Spleen (tissue), 11 donors: ENCODE data around the gene SH2D3C. TPM values are rescaled to one million over a fixed set of nuclear protein-coding genes. Genes with fewer than 3 reads are reported as not detected.
A peak's percentile ranks its signal among the peaks of the same experiment; 100 is the strongest.

Experiments
- DNase-seq: peaks from one replicate; pipeline ENCODE4 v3.0.0-alpha.2; 2020
- H3K27ac ChIP-seq, 8 donors: fragments of 200-600 bp; sonication (generic) in 7 of 8; 1 replicate in 4 of 8; 2 replicates in 4 of 8; pipeline versions ENCODE4 v1.5.0 to v1.8.0; 2016 to 2021; ENCODE audit warnings: inconsistent platforms in 4 of 8, mild to moderate bottlenecking in 4 of 8, moderate library complexity in 1 of 8
- H3K27me3 ChIP-seq, 7 donors: fragments of 200-600 bp; sonication (generic) in 6 of 7; replicated peaks in 1 of 7; 1 replicate in 4 of 7; 2 replicates in 3 of 7; pipeline versions ENCODE4 v1.5.0 to v1.8.0; 2016 to 2021; ENCODE audit warnings: inconsistent platforms in 3 of 7, mild to moderate bottlenecking in 1 of 7
- H3K36me3 ChIP-seq, 6 donors: fragments of 200-600 bp; sonication (generic) in 5 of 6; 1 replicate in 4 of 6; 2 replicates in 2 of 6; pipeline versions ENCODE4 v1.5.0 to v1.8.0; 2016 to 2021; ENCODE audit warnings: inconsistent platforms in 2 of 6
- H3K4me1 ChIP-seq, 6 donors: fragments of 200-600 bp; sonication (generic) in 5 of 6; 1 replicate in 3 of 6; 2 replicates in 3 of 6; pipeline versions ENCODE4 v1.5.0 to v1.8.0; 2016 to 2021; ENCODE audit warnings: inconsistent platforms in 3 of 6
- H3K4me3 ChIP-seq, 8 donors: fragments of 200-600 bp; sonication (generic) in 7 of 8; 1 replicate in 4 of 8; 2 replicates in 4 of 8; pipeline versions ENCODE4 v1.5.0 to v1.8.0; 2016 to 2021; ENCODE audit warnings: inconsistent platforms in 4 of 8, mild to moderate bottlenecking in 4 of 8, moderate library complexity in 2 of 8
- H3K9me3 ChIP-seq, 8 donors: fragments of 200-600 bp; sonication (generic) in 7 of 8; 1 replicate in 4 of 8; 2 replicates in 4 of 8; pipeline versions ENCODE4 v1.5.0 to v1.8.0; 2016 to 2021; ENCODE audit warnings: inconsistent platforms in 4 of 8
- CTCF ChIP-seq, 11 experiments: fragments of 200-600 bp in 7 of 11; fragments of 450-650 bp in 4 of 11; sonication (generic) in 4 of 11; IDR thresholded peaks in 8 of 11; conservative IDR thresholded peaks in 3 of 11; 1 replicate in 7 of 11; 2 replicates in 4 of 11; pipeline versions ENCODE4 v1.4.0 to v1.8.0; 2016 to 2021; ENCODE audit warnings: antibody characterized with exemption in 11 of 11, inconsistent platforms in 4 of 11, mild to moderate bottlenecking in 1 of 11
- POLR2A ChIP-seq, 3 donors: fragments of 450-650 bp; IDR thresholded peaks; one replicate each; pipeline ENCODE4 v1.5.1; 2017; ENCODE audit warnings: antibody characterized with exemption in 3 of 3, mild to moderate bottlenecking in 1 of 3
- POLR2AphosphoS5 ChIP-seq, 3 donors: sonication (generic); formaldehyde crosslinking; IDR thresholded peaks; one replicate each; pipeline ENCODE4 v1.5.1; 2017; ENCODE audit warnings: antibody characterized with exemption in 3 of 3
- WGBS, 5 donors: extraction: QIAGEN DNeasy Blood & Tissue Kit in 3 of 5; methylation state at CpG; one replicate each; pipeline versions ENCODE4 v1.1.5 to v1.1.7; 2013 to 2018; 5-methylcytosine and 5-hydroxymethylcytosine counted together
- intact Hi-C: fragments of 100-400 bp; cut with DNase I; formaldehyde crosslinking; loops from one replicate; pipeline ENCODE4 v1.15.0; 2023; ENCODE audit warnings: low total_unique reads
- polyA plus RNA-seq, 3 donors: library from polyadenylated mRNA; stranded (reverse); fragments of 200-250 nt; gene quantifications; one replicate each; pipeline ENCODE4 v1.2.1, GENCODE V29; 2013
- total RNA-seq, 7 donors: library from RNA; depleted of rRNA in 3 of 7; stranded (reverse); fragments of >200 nt in 3 of 7; fragmentation: NEBNext Ultra II Directional in 4 of 7; extraction: Animal tissue kit (Norgen Biotek cat#: 25700) in 4 of 7; gene quantifications; one replicate each; pipeline versions ENCODE4 v1.1.0 to v1.2.1, GENCODE V29; 2016 to 2021
- donor health status: healthy with polysubstance abuse.
- donor health status: DM: no; HTN: no; CAD: no; lungs with moderate emphysema.
- donor health status: DM: no; HTN: no; CAD: no.
- donor health status: Bipolar disorder and iron deficiency.
- donor health status: healthy.
- donor health status: DM: no; HTN: no; CAD: no.
- donor health status: DM: yes; HTN: yes; CAD: no.

The SH2D3C gene
- total and polyA plus RNA-seq, 10 donors, result 27.0 to 85.4 (median 50.9) TPM

- WGBS, 5 donors, result 41 to 50% (median 43%) methylated on average over 15 of the region's 15 CpGs
- Histone ChIP-seq H3K36me3 (peaks cover 0 to 61% (median 44%) of the 10 kb centered on the region in 6 donors), H3K27me3 (no peaks in the 10 kb centered on the region), H3K9me3 (no peaks in the 10 kb centered on the region), H3K4me3 (peak overlapping the region in 5 of 8 donors; percentile 78 to 97 (median 87)), H3K27ac (peak overlapping the region; percentile 93 to 99 (median 96)), H3K4me1 (peaks cover 17 to 69% (median 49%) of the 10 kb centered on the region in 6 donors)
- intact Hi-C loops, result loop anchor here (5.0 kb wide), 2 partner anchors 47 to 187 kb away; no protein-coding TSS in a partner anchor
- DNase-seq, result no peak
- TF ChIP-seq POLR2A (IDR thresholded peaks at IDR 0.05), result no peak
- no peak for TF ChIP-seq CTCF (IDR thresholded peaks at IDR 0.05 in 8 of 11, conservative IDR thresholded peaks at IDR 0.05 in 3 of 11)
- no peak for TF ChIP-seq POLR2AphosphoS5 (IDR thresholded peaks at IDR 0.05)
These were observed 42.8 kb downstream of the SH2D3C start for GRCh38 chr9:127735530-127736185.

- intact Hi-C loops, result loop anchor here (5.0 kb wide), 3 partner anchors 47 to 187 kb away; no protein-coding TSS in a partner anchor
- WGBS, 5 donors, result 0 to 1% (median 0%) methylated on average over 28 to 76 of the region's 76 CpGs
- DNase-seq, result peak; percentile 99
These were observed 43.5 kb downstream of the SH2D3C start, which contains the start of gene TOR2A for GRCh38 chr9:127734747-127735529. TOR2A (minus strand) TSS chr9:127735294; CDS start chr9:127735270, 24 bp downstream.

GRCh38 chr9:127734247-127734746, 44.2 kb downstream of the SH2D3C start:
- 49 to 72% (median 62%) methylated on average over 20 to 22 of the region's 22 CpGs for WGBS, 5 donors
- DNase-seq, result peak; percentile 89
- peak overlapping the region; percentile 58 to 97 (median 84) for H3K4me3 ChIP-seq
- intact Hi-C loops, result loop anchor here (5.0 kb wide), 1 partner anchor 142 kb away; no protein-coding TSS in a partner anchor
- H3K4me1 ChIP-seq, result peaks cover 17 to 67% (median 51%) of the 10 kb centered on the region in 6 donors
- H3K27ac ChIP-seq, result peak overlapping the region; percentile 93 to 99 (median 96)
- no peaks in the 10 kb centered on the region for H3K9me3 ChIP-seq
- TF ChIP-seq POLR2AphosphoS5 (IDR thresholded peaks at IDR 0.05) (no peak), POLR2A (IDR thresholded peaks at IDR 0.05) (no peak), CTCF (IDR thresholded peaks at IDR 0.05 in 8 of 11, conservative IDR thresholded peaks at IDR 0.05 in 3 of 11) (no peak)
- H3K27me3 ChIP-seq, result no peaks in the 10 kb centered on the region
- peaks cover 0 to 54% (median 31%) of the 10 kb centered on the region in 6 donors for H3K36me3 ChIP-seq

More at GRCh38 chr9:127734747-127735529, 43.5 kb downstream of the SH2D3C start, which contains the start of gene TOR2A:
- H3K9me3 ChIP-seq, result no peaks in the 10 kb centered on the region
- H3K36me3 ChIP-seq, result peaks cover 0 to 60% (median 37%) of the 10 kb centered on the region in 6 donors
- H3K27ac ChIP-seq, result peak within 1 kb of the TSS; percentile 93 to 99 (median 96)
- H3K27me3 ChIP-seq, result no peaks in the 10 kb centered on the region
- peak in 2 of 3 donors; percentile 35 to 56 for TF ChIP-seq POLR2A (IDR thresholded peaks at IDR 0.05)
- peak; percentile 91 to 100 (median 98) for TF ChIP-seq CTCF (IDR thresholded peaks at IDR 0.05 in 8 of 11, conservative IDR thresholded peaks at IDR 0.05 in 3 of 11)
- TF ChIP-seq POLR2AphosphoS5 (IDR thresholded peaks at IDR 0.05), result peak; percentile 89 to 95 (median 92)
- peak within 1 kb of the TSS; percentile 58 to 97 (median 84) for H3K4me3 ChIP-seq
- peaks cover 17 to 67% (median 51%) of the 10 kb centered on the region in 6 donors for H3K4me1 ChIP-seq
